HEK293 (cell line): ENCODE measurements around the gene HIC1.

ENCODE experiments used
- AEBP2 ChIP-seq: fragments of 450-650 bp; formaldehyde crosslinking; IDR thresholded peaks from 2 replicates; pipeline ENCODE4 v1.5.1; 2016; ENCODE audit warnings: missing biosample characterization, missing genetic modification characterization, borderline replicate concordance
- ATF2 ChIP-seq: fragments of 450-650 bp; formaldehyde crosslinking; IDR thresholded peaks from 2 replicates; pipeline ENCODE4 v1.5.1; 2016; ENCODE audit warnings: missing biosample characterization, missing genetic modification characterization, low read depth
- FEZF1 ChIP-seq: fragments of 450-650 bp; formaldehyde crosslinking; IDR thresholded peaks from 2 replicates; pipeline ENCODE4 v1.5.1; 2016; ENCODE audit warnings: missing biosample characterization, missing genetic modification characterization
- GLIS2 ChIP-seq: fragments of 450-650 bp; formaldehyde crosslinking; IDR thresholded peaks from 2 replicates; pipeline ENCODE4 v1.5.1; 2016; ENCODE audit warnings: missing biosample characterization, missing genetic modification characterization
- KLF1 ChIP-seq: fragments of 450-650 bp; formaldehyde crosslinking; IDR thresholded peaks from 2 replicates; pipeline ENCODE4 v1.5.1; 2016; ENCODE audit warnings: missing biosample characterization, missing genetic modification characterization
- KLF16 ChIP-seq: fragments of 450-650 bp; formaldehyde crosslinking; IDR thresholded peaks from 2 replicates; pipeline ENCODE4 v1.5.1; 2017; ENCODE audit warnings: missing biosample characterization, missing genetic modification characterization
- KLF17 ChIP-seq: fragments of 450-650 bp; formaldehyde crosslinking; IDR thresholded peaks from 2 replicates; pipeline ENCODE4 v1.5.1; 2016; ENCODE audit warnings: missing biosample characterization, missing genetic modification characterization
- KLF8 ChIP-seq: fragments of 450-650 bp; formaldehyde crosslinking; IDR thresholded peaks from 2 replicates; pipeline ENCODE4 v1.5.1; 2016; ENCODE audit warnings: missing biosample characterization, missing genetic modification characterization
- KLF9 ChIP-seq: fragments of 450-650 bp; formaldehyde crosslinking; IDR thresholded peaks from 2 replicates; pipeline ENCODE4 v1.5.1; 2016; ENCODE audit warnings: missing biosample characterization, missing genetic modification characterization, low read depth
- MYNN ChIP-seq: fragments of 450-650 bp; formaldehyde crosslinking; IDR thresholded peaks from 2 replicates; pipeline ENCODE4 v1.5.1; 2016; ENCODE audit warnings: missing biosample characterization, missing genetic modification characterization, borderline replicate concordance
- PATZ1 ChIP-seq: fragments of 450-650 bp; formaldehyde crosslinking; IDR thresholded peaks from 2 replicates; pipeline ENCODE4 v1.5.1; 2016; ENCODE audit warnings: missing biosample characterization, missing genetic modification characterization
- SP3 ChIP-seq: fragments of 450-650 bp; formaldehyde crosslinking; IDR thresholded peaks from 2 replicates; pipeline ENCODE4 v1.5.1; 2016; ENCODE audit warnings: missing biosample characterization, missing genetic modification characterization
- ZBTB17 ChIP-seq: fragments of 450-650 bp; formaldehyde crosslinking; IDR thresholded peaks from 2 replicates; pipeline ENCODE4 v1.5.1; 2016; ENCODE audit warnings: missing biosample characterization, missing genetic modification characterization
- ZBTB44 ChIP-seq: fragments of 450-650 bp; IDR thresholded peaks from 2 replicates; pipeline ENCODE4 v1.5.1; 2018; ENCODE audit warnings: missing biosample characterization, mild to moderate bottlenecking, missing genetic modification characterization
- ZBTB7A ChIP-seq: fragments of 450-650 bp; formaldehyde crosslinking; IDR thresholded peaks from 2 replicates; pipeline ENCODE4 v1.5.1; 2016; ENCODE audit warnings: low read depth, missing biosample characterization, missing genetic modification characterization
- ZEB2 ChIP-seq: fragments of 450-650 bp; formaldehyde crosslinking; IDR thresholded peaks from 2 replicates; pipeline ENCODE4 v1.5.1; 2016; ENCODE audit warnings: missing biosample characterization, missing genetic modification characterization
- ZNF132 ChIP-seq: fragments of 450-650 bp; formaldehyde crosslinking; IDR thresholded peaks from 2 replicates; pipeline ENCODE4 v1.5.1; 2017; ENCODE audit warnings: missing biosample characterization, missing genetic modification characterization, borderline replicate concordance
- ZNF311 ChIP-seq: fragments of 450-650 bp; formaldehyde crosslinking; IDR thresholded peaks from 2 replicates; pipeline ENCODE4 v1.5.1; 2017; ENCODE audit warnings: missing biosample characterization, missing genetic modification characterization, borderline replicate concordance
- ZNF324 ChIP-seq: fragments of 450-650 bp; formaldehyde crosslinking; IDR thresholded peaks from 2 replicates; pipeline ENCODE4 v1.5.1; 2016; ENCODE audit warnings: missing biosample characterization, missing genetic modification characterization
- ZNF398 ChIP-seq: fragments of 450-650 bp; formaldehyde crosslinking; IDR thresholded peaks from 2 replicates; pipeline ENCODE4 v1.5.1; 2017; ENCODE audit warnings: missing biosample characterization, missing genetic modification characterization
- ZNF501 ChIP-seq: fragments of 450-650 bp; formaldehyde crosslinking; IDR thresholded peaks from 2 replicates; pipeline ENCODE4 v1.5.1; 2016; ENCODE audit warnings: missing biosample characterization, missing genetic modification characterization
- ZNF623 ChIP-seq: fragments of 450-650 bp; formaldehyde crosslinking; IDR thresholded peaks from 2 replicates; pipeline ENCODE4 v1.5.1; 2016; ENCODE audit warnings: missing biosample characterization, missing genetic modification characterization
- ZNF629 ChIP-seq: fragments of 450-650 bp; formaldehyde crosslinking; IDR thresholded peaks from 2 replicates; pipeline ENCODE4 v1.5.1; 2017; ENCODE audit warnings: missing biosample characterization, missing genetic modification characterization
- ZNF654 ChIP-seq: fragments of 450-650 bp; formaldehyde crosslinking; IDR thresholded peaks from 2 replicates; pipeline ENCODE4 v1.5.1; 2016; ENCODE audit warnings: low read depth, missing biosample characterization, missing genetic modification characterization
- ZNF776 ChIP-seq: fragments of 450-650 bp; formaldehyde crosslinking; IDR thresholded peaks from 2 replicates; pipeline ENCODE4 v1.5.0; 2017; ENCODE audit warnings: missing biosample characterization, missing genetic modification characterization, borderline replicate concordance
- ZNF837 ChIP-seq: fragments of 450-650 bp; formaldehyde crosslinking; IDR thresholded peaks from 2 replicates; pipeline ENCODE4 v1.5.1; 2016; ENCODE audit warnings: missing biosample characterization, missing genetic modification characterization
- ZSCAN23 ChIP-seq: fragments of 450-650 bp; formaldehyde crosslinking; IDR thresholded peaks from 2 replicates; pipeline ENCODE4 v1.5.1; 2016; ENCODE audit warnings: missing biosample characterization, missing genetic modification characterization
- ZSCAN4 ChIP-seq: fragments of 450-650 bp; formaldehyde crosslinking; IDR thresholded peaks from 2 replicates; pipeline ENCODE4 v1.5.1; 2017; ENCODE audit warnings: missing biosample characterization, missing genetic modification characterization

HIC1 gene

GRCh38 chr17:2064980-2065785, 10.3 kb downstream of the HIC1 start (continued):
- TF ChIP-seq ZBTB44 (tag by site-specific recombination) (no peak), KLF9 (peak; percentile 29; the same call in 1 of the 2 replicates), ZNF654 (peak; percentile 67), ZBTB7A (tag by site-specific recombination) (no peak), AEBP2 (tag by site-specific recombination) (no peak), SP3 (peak; percentile 58), KLF1 (tag by site-specific recombination) (0 out of 2 replicates have a peak, but pooled peaks have one; percentile 26), GLIS2 (peak; percentile 83), ZEB2 (tag by site-specific recombination) (peak; percentile 51), ZNF776 (tag by site-specific recombination) (no peak), ZNF501 (tag by site-specific recombination) (0 out of 2 replicates have a peak, but pooled peaks have one; percentile 30), ZNF623 (tag by site-specific recombination) (no peak), ZNF132 (no peak), ZNF324 (tag by site-specific recombination) (peak; percentile 73; the same call in 1 of the 2 replicates), KLF8 (tag by site-specific recombination) (peak; percentile 62; the same call in 1 of the 2 replicates), ZNF837 (tag by site-specific recombination) (no peak), ZNF311 (tag by site-specific recombination) (no peak), KLF16 (0 out of 2 replicates have a peak, but pooled peaks have one; percentile 20), ZBTB17 (tag by site-specific recombination) (peak; percentile 77), ZSCAN4 (tag by site-specific recombination) (0 out of 2 replicates have a peak, but pooled peaks have one; percentile 21), ATF2 (tag by site-specific recombination) (peak; percentile 92), ZSCAN23 (0 out of 2 replicates have a peak, but pooled peaks have one; percentile 34), FEZF1 (no peak), PATZ1 (tag by site-specific recombination) (peak; percentile 94), KLF17 (tag by site-specific recombination) (peak; percentile 86; the same call in 1 of the 2 replicates), MYNN (tag by site-specific recombination) (no peak), ZNF398 (tag by site-specific recombination) (no peak), ZNF629 (tag by site-specific recombination) (peak; percentile 59; the same call in 1 of the 2 replicates)
